ENCODE data around the gene BABAM2. TPM values are rescaled to one million over a fixed set of nuclear protein-coding genes. Genes with fewer than 3 reads are reported as not detected.

The BABAM2 gene
- total RNA-seq, 2 experiments from 2014 or later = 66.8 to 68.4 TPM

DNA sequence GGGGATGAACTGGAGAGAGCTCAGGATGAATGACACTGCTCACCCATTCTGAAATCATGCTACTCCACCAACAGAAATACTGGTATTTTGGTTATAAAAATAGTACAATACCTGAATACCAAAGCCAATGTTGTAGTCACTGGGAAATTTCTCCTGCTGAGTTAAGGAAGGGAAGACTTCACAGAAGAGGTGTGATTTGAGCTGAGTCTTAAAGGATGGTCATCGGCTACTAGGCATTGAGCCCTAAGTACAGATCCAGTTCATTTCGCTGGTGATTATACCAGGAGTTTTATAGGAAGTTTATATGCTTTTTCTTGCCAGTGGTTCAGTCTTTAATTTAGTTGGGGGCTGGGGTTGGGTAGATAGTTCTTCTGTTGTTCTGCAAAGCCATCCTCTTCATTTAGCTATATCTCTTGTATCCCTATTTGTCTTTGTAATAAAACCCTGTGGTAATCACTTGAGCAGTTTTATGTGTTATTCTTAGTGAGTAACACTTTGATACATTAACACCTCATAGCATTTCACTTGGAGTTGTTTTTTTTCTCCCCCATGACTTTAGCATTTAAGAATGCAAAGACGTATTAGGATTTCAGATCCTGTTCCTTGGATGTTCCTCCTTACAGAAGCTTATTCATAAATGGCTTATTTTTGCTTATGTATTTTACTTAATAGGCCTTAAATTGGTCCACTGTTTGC lies 262.2 kb downstream of the BABAM2 start:
- Mint-ChIP-seq H3K4me1 (ENCODE audit: low read depth) (no peaks in the 10 kb centered on the region), H3K9me3 (peaks cover 14% of the 10 kb centered on the region), H3K27ac (no peak overlapping the region), H3K27me3 (no peaks in the 10 kb centered on the region), H3K36me3 (ENCODE audit: low read depth) (peaks cover 44% of the 10 kb centered on the region), H3K4me3 (no peak overlapping the region)
- intact Hi-C loops (cut with micrococcal nuclease) = no loop called here
- CTCF ChIA-PET = interaction anchor here (1.1 kb wide), 1 partner anchor 449 kb away, joined by 5 read pairs; no protein-coding TSS in a partner anchor
- DNase-seq (no peak), ATAC-seq (no peak)
- POLR2A ChIA-PET = no interaction called here
- TF ChIP-seq CTCF (IDR thresholded peaks at IDR 0.05) = no peak

- H3K4me3 Mint-ChIP-seq = no peak overlapping the region
These were observed 263.3 kb downstream of the BABAM2 start for GRCh38 chr2:28153851-28154250.

DNA sequence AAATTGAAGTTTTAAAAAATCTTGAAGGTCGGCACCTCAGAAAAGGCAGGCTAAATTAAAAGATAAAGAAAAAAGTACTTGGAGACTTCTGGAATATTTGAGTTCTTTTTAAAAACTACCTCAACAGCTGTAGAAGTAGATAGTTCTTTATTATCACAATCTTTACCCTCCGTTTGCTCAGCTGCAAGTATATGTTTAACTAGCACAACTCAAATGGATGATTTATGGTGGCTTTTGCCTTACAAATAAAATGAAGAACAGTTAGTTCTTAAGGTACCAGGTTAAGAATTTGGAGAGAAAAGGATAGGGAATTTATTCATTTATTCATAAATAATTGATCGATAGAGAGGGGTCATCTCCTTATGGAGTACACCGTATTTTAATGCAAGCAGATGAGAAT lies 264.6 kb downstream of the BABAM2 start:
- ATAC-seq = no peak
- DNase-seq = no peak
- intact Hi-C loops (cut with micrococcal nuclease) = no loop called here
- Mint-ChIP-seq H3K4me3 (no peak overlapping the region), H3K4me1 (ENCODE audit: low read depth) (no peaks in the 10 kb centered on the region), H3K27ac (no peak overlapping the region), H3K36me3 (ENCODE audit: low read depth) (peaks cover 45% of the 10 kb centered on the region), H3K9me3 (peaks cover 14% of the 10 kb centered on the region), H3K27me3 (no peaks in the 10 kb centered on the region)
- no peak for TF ChIP-seq CTCF (IDR thresholded peaks at IDR 0.05)
- ChIA-PET POLR2A (no interaction called here), CTCF (interaction anchor here (0.7 to 1.8 kb wide), 11 partner anchors 10 to 401 kb away, joined by 3 to 9 read pairs (median 3); no protein-coding TSS in a partner anchor)

More at GRCh38 chr2:28153851-28154250, 263.3 kb downstream of the BABAM2 start:
- no peaks in the 10 kb centered on the region for H3K27me3 Mint-ChIP-seq
- POLR2A ChIA-PET = no interaction called here
- CTCF ChIA-PET = interaction anchor here (1.8 kb wide), 1 partner anchor 15 kb away, joined by 9 read pairs; no protein-coding TSS in a partner anchor
- H3K36me3 Mint-ChIP-seq (ENCODE audit: low read depth) = peaks cover 44% of the 10 kb centered on the region
- no peaks in the 10 kb centered on the region for H3K4me1 Mint-ChIP-seq (ENCODE audit: low read depth)
- DNase-seq (no peak), ATAC-seq (no peak)
- no peak for TF ChIP-seq CTCF (IDR thresholded peaks at IDR 0.05)
- peaks cover 14% of the 10 kb centered on the region for H3K9me3 Mint-ChIP-seq
- no peak overlapping the region for H3K27ac Mint-ChIP-seq
- intact Hi-C loops (cut with micrococcal nuclease) = no loop called here

- DNase-seq (peak; percentile 17), ATAC-seq (no peak)
- ChIA-PET CTCF (interaction anchor here (0.7 to 1.8 kb wide), 11 partner anchors 9 to 402 kb away, joined by 3 to 9 read pairs (median 3); no protein-coding TSS in a partner anchor), POLR2A (no interaction called here)
- intact Hi-C loops (cut with micrococcal nuclease) = no loop called here
- Mint-ChIP-seq H3K27me3 (no peaks in the 10 kb centered on the region), H3K4me1 (ENCODE audit: low read depth) (no peaks in the 10 kb centered on the region), H3K36me3 (ENCODE audit: low read depth) (peaks cover 44% of the 10 kb centered on the region), H3K9me3 (peaks cover 14% of the 10 kb centered on the region), H3K27ac (no peak overlapping the region), H3K4me3 (no peak overlapping the region)
- TF ChIP-seq CTCF (IDR thresholded peaks at IDR 0.05) = peak; percentile 88
These were observed 265.1 kb downstream of the BABAM2 start for GRCh38 chr2:28155627-28156026.

GRCh38 chr2:28158791-28159190 lies 268.3 kb downstream of the BABAM2 start:
- POLR2A ChIA-PET = no interaction called here

More at GRCh38 chr2:28158791-28159190, 268.3 kb downstream of the BABAM2 start:
- DNase-seq (no peak), ATAC-seq (no peak)
- Mint-ChIP-seq H3K4me3 (no peak overlapping the region), H3K9me3 (peaks cover 14% of the 10 kb centered on the region), H3K27me3 (no peaks in the 10 kb centered on the region), H3K27ac (no peak overlapping the region), H3K36me3 (ENCODE audit: low read depth) (peaks cover 28% of the 10 kb centered on the region), H3K4me1 (ENCODE audit: low read depth) (no peaks in the 10 kb centered on the region)
- CTCF ChIA-PET = interaction anchor here (1.3 kb wide), 1 partner anchor 9 kb away, joined by 3 read pairs; no protein-coding TSS in a partner anchor
- no peak for TF ChIP-seq CTCF (IDR thresholded peaks at IDR 0.05)
- intact Hi-C loops (cut with micrococcal nuclease) = no loop called here
